SK-N-SH (cell line): ENCODE measurements around the gene HK1. TPM values are rescaled to one million over a fixed set of nuclear protein-coding genes. Genes with fewer than 3 reads are reported as not detected.

ENCODE experiments used
- CTCF ChIA-PET: fragments of 300-600, 350-600 bp; formaldehyde crosslinking; extraction: SDS; loops from one replicate; lab custom pipeline; 2021; lab: Yijun Ruan, JAX
- POLR2A ChIA-PET: fragments of 350-600 bp; sonication (Branson Sonifier 250); formaldehyde crosslinking; extraction: SDS; loops from one replicate; lab custom pipeline; 2020; ENCODE audit warnings: antibody characterized with exemption, inconsistent platforms; lab: Yijun Ruan, JAX
- DNase-seq: peaks from one replicate; pipeline ENCODE4 v3.0.0; 2012
- H2AFZ ChIP-seq: fragments of 200-600 bp; sonication (generic); 2 replicates; pipeline ENCODE4 v1.8.1; 2016; ENCODE audit warnings: antibody characterized with exemption, mild to moderate bottlenecking, low read depth
- H3F3A ChIP-seq: fragments of 200-600 bp; sonication (generic); replicated peaks from 2 replicates; pipeline ENCODE3; 2016; ENCODE audit warnings: antibody characterized with exemption, mild to moderate bottlenecking; ENCODE audit not compliant: insufficient read depth
- H3K27ac ChIP-seq, 2 experiments: fragments of 200-500 bp in 1 of 2; fragments of 200-600 bp in 1 of 2; sonication (Bioruptor generic) in 1 of 2; sonication (generic), shearing (Covaris generic) in 1 of 2; 2 replicates each; pipeline versions ENCODE4 v1.5.1 to v1.6.1; 2014 to 2016; ENCODE audit warnings: low read depth in 2 of 2, inconsistent platforms in 1 of 2, low read length in 1 of 2, mild to moderate bottlenecking in 1 of 2, mixed read lengths in 1 of 2
- H3K27me3 ChIP-seq: fragments of 200-600 bp; sonication (generic), shearing (Covaris generic); 2 replicates; pipeline ENCODE4 v1.6.1; 2016; ENCODE audit warnings: mixed run types; ENCODE audit not compliant: insufficient read depth
- H3K36me3 ChIP-seq, 2 experiments: fragments of 200-500 bp in 1 of 2; fragments of 200-600 bp in 1 of 2; sonication (Bioruptor generic) in 1 of 2; sonication (generic) in 1 of 2; replicated peaks in 1 of 2; 2 replicates each; pipeline versions ENCODE3 to v1.5.1; 2014 to 2016; ENCODE audit warnings: low read length in 1 of 2, mild to moderate bottlenecking in 1 of 2; ENCODE audit not compliant: insufficient read depth in 2 of 2, control insufficient read depth in 1 of 2
- H3K4me1 ChIP-seq, 2 experiments: fragments of 200-500 bp in 1 of 2; fragments of 200-600 bp in 1 of 2; sonication (Bioruptor generic) in 1 of 2; sonication (generic), shearing (Covaris generic) in 1 of 2; 2 replicates each; pipeline versions ENCODE4 v1.5.1 to v1.6.1; 2014 to 2016; ENCODE audit warnings: low read depth in 1 of 2, low read length in 1 of 2, mixed run types in 1 of 2; ENCODE audit not compliant: insufficient read depth in 2 of 2, control insufficient read depth in 1 of 2
- H3K4me2 ChIP-seq: fragments of 200-600 bp; sonication (generic), shearing (Covaris generic); 2 replicates; pipeline ENCODE4 v1.6.1; 2017; ENCODE audit warnings: mixed run types
- H3K4me3 ChIP-seq, 2 experiments: fragments of 200-500 bp in 1 of 2; fragments of 200-600 bp in 1 of 2; sonication (Bioruptor generic) in 1 of 2; sonication (generic), shearing (Covaris generic) in 1 of 2; 2 replicates each; pipeline versions ENCODE4 v1.5.1 to v1.8.1; 2014 to 2016; ENCODE audit warnings: low read depth in 2 of 2, inconsistent platforms in 1 of 2, low read length in 1 of 2, mild to moderate bottlenecking in 1 of 2, mixed read lengths in 1 of 2, moderate library complexity in 1 of 2
- H3K79me2 ChIP-seq: fragments of 200-600 bp; sonication (generic); 2 replicates; pipeline ENCODE4 v1.8.1; 2017; ENCODE audit warnings: mild to moderate bottlenecking; ENCODE audit not compliant: insufficient read depth
- H3K9ac ChIP-seq: fragments of 200-600 bp; sonication (generic); 2 replicates; pipeline ENCODE4 v1.6.1; 2017; ENCODE audit warnings: mixed run types
- H3K9me2 ChIP-seq: fragments of 200-600 bp; sonication (generic); 2 replicates; pipeline ENCODE4 v1.6.1; 2017; ENCODE audit warnings: mixed run types
- H3K9me3 ChIP-seq: fragments of 200-600 bp; sonication (generic); 2 replicates; pipeline ENCODE4 v1.6.1; 2017; ENCODE audit warnings: mixed run types, mild to moderate bottlenecking, moderate library complexity
- H4K20me1 ChIP-seq: fragments of 200-600 bp; sonication (generic); 2 replicates; pipeline ENCODE4 v1.6.1; 2017; ENCODE audit warnings: mild to moderate bottlenecking, mixed run types; ENCODE audit not compliant: insufficient read depth
- CHD2 ChIP-seq: fragments of 150-350 bp; IDR thresholded peaks from 2 replicates; pipeline ENCODE4 v1.6.1; 2018; ENCODE audit warnings: low read length; ENCODE audit not compliant: partially characterized antibody
- GABPA ChIP-seq: IDR thresholded peaks from 2 replicates; pipeline ENCODE4 v1.4.0; 2012; ENCODE audit warnings: low read depth, mild to moderate bottlenecking
- GATA2 ChIP-seq: sonication (generic); formaldehyde crosslinking; IDR thresholded peaks from 2 replicates; pipeline ENCODE4 v1.5.0; 2020; ENCODE audit warnings: mild to moderate bottlenecking, missing genetic modification reagents
- IRF3 ChIP-seq: fragments of 150-350 bp; IDR thresholded peaks from 2 replicates; pipeline ENCODE4 v1.6.1; 2016; ENCODE audit warnings: mild to moderate bottlenecking, low read depth, low read length
- MAX ChIP-seq: IDR thresholded peaks from 2 replicates; pipeline ENCODE4 v1.4.0; 2012; ENCODE audit warnings: low read depth
- MEF2A ChIP-seq: IDR thresholded peaks from 2 replicates; pipeline ENCODE4 v1.4.0; 2012; ENCODE audit warnings: low read depth, borderline replicate concordance
- MXI1 ChIP-seq: IDR thresholded peaks from 2 replicates; pipeline ENCODE4 v1.6.1; 2012; ENCODE audit warnings: mild to moderate bottlenecking, low read depth, low read length, improper control_type of control experiment
- RCOR1 ChIP-seq: fragments of 150-350 bp; IDR thresholded peaks from 2 replicates; pipeline ENCODE4 v1.6.1; 2017; ENCODE audit warnings: antibody characterized with exemption, low read length
- RFX5 ChIP-seq: IDR thresholded peaks from 2 replicates; pipeline ENCODE4 v1.6.1; 2012; ENCODE audit warnings: mild to moderate bottlenecking, improper control_type of control experiment, low read length
- RXRA ChIP-seq: IDR thresholded peaks from 2 replicates; pipeline ENCODE4 v1.4.0; 2012; ENCODE audit warnings: low read depth, mild to moderate bottlenecking, borderline replicate concordance
- SIN3A ChIP-seq: IDR thresholded peaks from 2 replicates; pipeline ENCODE4 v1.6.1; 2012; ENCODE audit warnings: low read depth, mild to moderate bottlenecking, low read length, moderate library complexity, borderline replicate concordance
- WGBS: methylation state at CpG from one replicate; pipeline ENCODE4 v1.1.6; 2017; ENCODE audit warnings: low lambda C conversion rate; 5-methylcytosine and 5-hydroxymethylcytosine counted together
- polyA plus RNA-seq, 3 experiments: library from polyadenylated mRNA; depleted of rRNA; stranded (reverse); fragments of >200 nt; gene quantifications; 2 replicates each; pipeline ENCODE4 v1.2.3, GENCODE V29; 2012
- TF ChIP-seq, protein P1 (sequence below): fragments of 200-600 bp; sonication (generic); IDR thresholded peaks from 2 replicates; pipeline ENCODE4 v1.6.1; 2017; ENCODE audit warnings: antibody characterized with exemption, mild to moderate bottlenecking, moderate library complexity
- TF ChIP-seq, protein P2 (sequence below): IDR thresholded peaks from 2 replicates; pipeline ENCODE4 v1.4.0; 2012; ENCODE audit warnings: low read depth, borderline replicate concordance
- TF ChIP-seq, protein P3 (sequence below): IDR thresholded peaks from 2 replicates; pipeline ENCODE4; 2012

Gene HK1
- polyA plus RNA-seq, 1 of the 3 experiments (the other 2 are of a cell fraction), result 38.7 TPM

GRCh38 chr10:69318106-69318866, 40.0 kb downstream of the HK1 start:
- Histone ChIP-seq H3K27ac (peak overlapping the region; percentile 76 to 91; a peak in 3 of 4 replicates), H3K79me2 (peaks cover 45% of the 10 kb centered on the region), H3K36me3 (no peaks in the 10 kb centered on the region), H3K9me3 (no peaks in the 10 kb centered on the region), H3F3A (peaks cover 7% of the 10 kb centered on the region), H3K9ac (peak overlapping the region; percentile 88), H4K20me1 (peaks cover 36% of the 10 kb centered on the region), H3K4me3 (peak overlapping the region; percentile 96 to 97), H3K9me2 (no peaks in the 10 kb centered on the region), H3K4me1 (peaks cover 22 to 40% of the 10 kb centered on the region in 2 experiments; a peak in 2 of 4 replicates), H3K4me2 (peak overlapping the region; percentile 97), H2AFZ (peak overlapping the region; percentile 91), H3K27me3 (no peaks in the 10 kb centered on the region)
- DNase-seq, result peak; percentile 99
- CTCF ChIA-PET, result interaction anchor here (0.6 to 1.5 kb wide), 5 partner anchors 15 to 554 kb away, joined by 3 to 4 read pairs (median 3); no protein-coding TSS in a partner anchor
- TF ChIP-seq, protein P1, sequence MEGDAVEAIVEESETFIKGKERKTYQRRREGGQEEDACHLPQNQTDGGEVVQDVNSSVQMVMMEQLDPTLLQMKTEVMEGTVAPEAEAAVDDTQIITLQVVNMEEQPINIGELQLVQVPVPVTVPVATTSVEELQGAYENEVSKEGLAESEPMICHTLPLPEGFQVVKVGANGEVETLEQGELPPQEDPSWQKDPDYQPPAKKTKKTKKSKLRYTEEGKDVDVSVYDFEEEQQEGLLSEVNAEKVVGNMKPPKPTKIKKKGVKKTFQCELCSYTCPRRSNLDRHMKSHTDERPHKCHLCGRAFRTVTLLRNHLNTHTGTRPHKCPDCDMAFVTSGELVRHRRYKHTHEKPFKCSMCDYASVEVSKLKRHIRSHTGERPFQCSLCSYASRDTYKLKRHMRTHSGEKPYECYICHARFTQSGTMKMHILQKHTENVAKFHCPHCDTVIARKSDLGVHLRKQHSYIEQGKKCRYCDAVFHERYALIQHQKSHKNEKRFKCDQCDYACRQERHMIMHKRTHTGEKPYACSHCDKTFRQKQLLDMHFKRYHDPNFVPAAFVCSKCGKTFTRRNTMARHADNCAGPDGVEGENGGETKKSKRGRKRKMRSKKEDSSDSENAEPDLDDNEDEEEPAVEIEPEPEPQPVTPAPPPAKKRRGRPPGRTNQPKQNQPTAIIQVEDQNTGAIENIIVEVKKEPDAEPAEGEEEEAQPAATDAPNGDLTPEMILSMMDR, result no peak
- TF ChIP-seq RFX5, result 0 out of 2 replicates have a peak, but pooled peaks have one; percentile 18
- TF ChIP-seq, protein P2, sequence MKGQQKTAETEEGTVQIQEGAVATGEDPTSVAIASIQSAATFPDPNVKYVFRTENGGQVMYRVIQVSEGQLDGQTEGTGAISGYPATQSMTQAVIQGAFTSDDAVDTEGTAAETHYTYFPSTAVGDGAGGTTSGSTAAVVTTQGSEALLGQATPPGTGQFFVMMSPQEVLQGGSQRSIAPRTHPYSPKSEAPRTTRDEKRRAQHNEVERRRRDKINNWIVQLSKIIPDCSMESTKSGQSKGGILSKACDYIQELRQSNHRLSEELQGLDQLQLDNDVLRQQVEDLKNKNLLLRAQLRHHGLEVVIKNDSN, result no peak
- no peak; the same call in 1 of the 2 replicates for TF ChIP-seq RCOR1
- TF ChIP-seq CHD2, result peak; percentile 25
- no peak for TF ChIP-seq RXRA
- no peak for TF ChIP-seq MEF2A
- no peak for TF ChIP-seq GATA2 (CRISPR knock-in tag)
- 0 out of 2 replicates have a peak, but pooled peaks have one; percentile 58 for TF ChIP-seq SIN3A
- TF ChIP-seq MXI1, result peak; percentile 79
- TF ChIP-seq, protein P3, sequence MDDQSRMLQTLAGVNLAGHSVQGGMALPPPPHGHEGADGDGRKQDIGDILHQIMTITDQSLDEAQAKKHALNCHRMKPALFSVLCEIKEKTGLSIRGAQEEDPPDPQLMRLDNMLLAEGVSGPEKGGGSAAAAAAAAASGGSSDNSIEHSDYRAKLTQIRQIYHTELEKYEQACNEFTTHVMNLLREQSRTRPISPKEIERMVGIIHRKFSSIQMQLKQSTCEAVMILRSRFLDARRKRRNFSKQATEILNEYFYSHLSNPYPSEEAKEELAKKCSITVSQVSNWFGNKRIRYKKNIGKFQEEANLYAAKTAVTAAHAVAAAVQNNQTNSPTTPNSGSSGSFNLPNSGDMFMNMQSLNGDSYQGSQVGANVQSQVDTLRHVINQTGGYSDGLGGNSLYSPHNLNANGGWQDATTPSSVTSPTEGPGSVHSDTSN, result no peak
- no peak for TF ChIP-seq GABPA
- TF ChIP-seq MAX, result peak; percentile 42; the same call in 1 of the 2 replicates
- no peak for TF ChIP-seq IRF3
- WGBS, result 19% methylated on average over 22 of the region's 90 CpGs
- POLR2A ChIA-PET, result interaction anchor here (1.4 kb wide), 1 partner anchor 30 kb away, joined by 3 read pairs; no protein-coding TSS in a partner anchor
